Ectodermal cell (in vitro differentiated cells): ENCODE measurements around the gene CAPN2.

Experiments used
- H3K27ac ChIP-seq: 2 replicates; pipeline ENCODE4 v1.7.0; 2013; ENCODE audit warnings: mild to moderate bottlenecking, low read depth, low read length; ENCODE audit not compliant: insufficient read depth, poor library complexity, severe bottlenecking
- H3K27me3 ChIP-seq: 2 replicates; pipeline ENCODE4 v1.7.0; 2013; ENCODE audit warnings: mild to moderate bottlenecking, low read length; ENCODE audit not compliant: insufficient read depth, control insufficient read depth, poor library complexity, severe bottlenecking
- H3K36me3 ChIP-seq: one replicate; pipeline ENCODE4 v1.7.0; 2013; ENCODE audit warnings: low read length; ENCODE audit not compliant: control insufficient read depth, insufficient read depth
- H3K4me1 ChIP-seq: one replicate; pipeline ENCODE4 v1.7.0; 2013; ENCODE audit warnings: low read length; ENCODE audit not compliant: control insufficient read depth, insufficient read depth
- H3K4me3 ChIP-seq: 2 replicates; pipeline ENCODE4 v1.7.0; 2013; ENCODE audit warnings: low read depth, low read length, control low read depth; ENCODE audit not compliant: insufficient read depth
- H3K9me3 ChIP-seq: 2 replicates; pipeline ENCODE4 v1.7.0; 2013; ENCODE audit warnings: mild to moderate bottlenecking, low read length, moderate library complexity; ENCODE audit not compliant: control insufficient read depth
- WGBS, 2 experiments: methylation state at CpG; one replicate each; pipeline ENCODE4 v1.1.7; 2013; ENCODE audit warnings: missing lambda C conversion rate in 2 of 2; 5-methylcytosine and 5-hydroxymethylcytosine counted together

CAPN2 gene

GRCh38 chr1:223717123-223717522 lies 4.8 kb downstream of the CAPN2 start:
- Histone ChIP-seq H3K9me3 (no peaks in the 10 kb centered on the region), H3K4me1 (peaks cover 10% of the 10 kb centered on the region), H3K27ac (no peak overlapping the region), H3K4me3 (no peak overlapping the region), H3K27me3 (peaks cover 11% of the 10 kb centered on the region), H3K36me3 (peaks cover 3% of the 10 kb centered on the region)
- WGBS, 2 experiments: 94% methylated on average over 5 of the region's 5 CpGs

- peaks cover 10% of the 10 kb centered on the region for H3K4me1 ChIP-seq
- no peak overlapping the region for H3K4me3 ChIP-seq
- H3K36me3 ChIP-seq: peaks cover 3% of the 10 kb centered on the region
- H3K9me3 ChIP-seq: no peaks in the 10 kb centered on the region
- H3K27me3 ChIP-seq: peaks cover 8% of the 10 kb centered on the region
- no peak overlapping the region for H3K27ac ChIP-seq
- WGBS, 2 experiments: 85 to 86% methylated on average over 6 of the region's 6 CpGs
These were observed 5.5 kb downstream of the CAPN2 start for GRCh38 chr1:223717695-223718363.

- Histone ChIP-seq H3K9me3 (no peaks in the 10 kb centered on the region), H3K4me1 (peaks cover 6% of the 10 kb centered on the region), H3K4me3 (no peak overlapping the region), H3K27ac (no peak overlapping the region), H3K27me3 (peaks cover 3% of the 10 kb centered on the region), H3K36me3 (peaks cover 3% of the 10 kb centered on the region)
- 42 to 45% methylated on average over 5 of the region's 5 CpGs for WGBS, 2 experiments
These were observed 6.5 kb downstream of the CAPN2 start for GRCh38 chr1:223718850-223719249.

GRCh38 chr1:223720971-223721591 lies 8.7 kb downstream of the CAPN2 start:
- WGBS, 2 experiments: 86 to 93% methylated on average over 4 of the region's 4 CpGs
- Histone ChIP-seq H3K27ac (no peak overlapping the region), H3K4me3 (no peak overlapping the region), H3K36me3 (peaks cover 6% of the 10 kb centered on the region), H3K27me3 (no peaks in the 10 kb centered on the region), H3K9me3 (no peaks in the 10 kb centered on the region), H3K4me1 (peaks cover 4% of the 10 kb centered on the region)

- H3K4me1 ChIP-seq: peaks cover 11% of the 10 kb centered on the region
- no peak overlapping the region for H3K27ac ChIP-seq
- H3K36me3 ChIP-seq: peaks cover 6% of the 10 kb centered on the region
- H3K27me3 ChIP-seq: no peaks in the 10 kb centered on the region
- 87 to 94% methylated on average over 3 to 4 of the region's 5 CpGs for WGBS, 2 experiments
- H3K4me3 ChIP-seq: no peak overlapping the region
- no peaks in the 10 kb centered on the region for H3K9me3 ChIP-seq
These were observed 9.6 kb downstream of the CAPN2 start for GRCh38 chr1:223721658-223722607.

- Histone ChIP-seq H3K4me1 (peaks cover 15% of the 10 kb centered on the region), H3K4me3 (no peak overlapping the region), H3K36me3 (peaks cover 4% of the 10 kb centered on the region), H3K27ac (no peak overlapping the region), H3K9me3 (no peaks in the 10 kb centered on the region), H3K27me3 (no peaks in the 10 kb centered on the region)
- WGBS, 2 experiments: 90 to 92% methylated on average over 6 of the region's 6 CpGs
These were observed 11.1 kb downstream of the CAPN2 start for GRCh38 chr1:223723351-223723904.

GRCh38 chr1:223724376-223724775 lies 12.0 kb downstream of the CAPN2 start:
- Histone ChIP-seq H3K27me3 (no peaks in the 10 kb centered on the region), H3K9me3 (no peaks in the 10 kb centered on the region), H3K27ac (no peak overlapping the region), H3K4me1 (peaks cover 15% of the 10 kb centered on the region), H3K36me3 (peaks cover 4% of the 10 kb centered on the region), H3K4me3 (no peak overlapping the region)
- WGBS, 2 experiments: 93 to 94% methylated on average over 4 of the region's 4 CpGs

- Histone ChIP-seq H3K4me1 (peaks cover 15% of the 10 kb centered on the region), H3K27me3 (no peaks in the 10 kb centered on the region), H3K9me3 (no peaks in the 10 kb centered on the region), H3K27ac (no peak overlapping the region), H3K4me3 (no peak overlapping the region), H3K36me3 (peaks cover 4% of the 10 kb centered on the region)
- 89 to 90% methylated on average over 8 of the region's 8 CpGs for WGBS, 2 experiments
These were observed 13.2 kb downstream of the CAPN2 start for GRCh38 chr1:223725578-223725977.

GRCh38 chr1:223726380-223727001 lies 14.2 kb downstream of the CAPN2 start:
- no peak overlapping the region for H3K27ac ChIP-seq
- H3K9me3 ChIP-seq: no peaks in the 10 kb centered on the region
- no peak overlapping the region for H3K4me3 ChIP-seq
- 41 to 44% methylated on average over 9 of the region's 9 CpGs for WGBS, 2 experiments
- peaks cover 15% of the 10 kb centered on the region for H3K4me1 ChIP-seq
- H3K27me3 ChIP-seq: no peaks in the 10 kb centered on the region
- H3K36me3 ChIP-seq: peaks cover 4% of the 10 kb centered on the region
